SK-N-SH (cell line): ENCODE results near the gene OSBPL6.

ENCODE experiments used
- CHD2 ChIP-seq: fragments of 150-350 bp; IDR thresholded peaks from 2 replicates; pipeline ENCODE4 v1.6.1; 2018; ENCODE audit warnings: low read length; ENCODE audit not compliant: partially characterized antibody
- CTCF ChIP-seq: fragments of 200-600 bp; sonication (generic); IDR thresholded peaks from 2 replicates; pipeline ENCODE4 v1.6.1; 2017; ENCODE audit warnings: antibody characterized with exemption, mild to moderate bottlenecking, moderate library complexity
- FOXJ3 ChIP-seq: sonication (generic); formaldehyde crosslinking; IDR thresholded peaks from 2 replicates; pipeline ENCODE4 v1.5.1; 2020; ENCODE audit warnings: mild to moderate bottlenecking, missing genetic modification reagents
- GABPA ChIP-seq: IDR thresholded peaks from 2 replicates; pipeline ENCODE4 v1.4.0; 2012; ENCODE audit warnings: low read depth, mild to moderate bottlenecking
- GATA2 ChIP-seq: sonication (generic); formaldehyde crosslinking; IDR thresholded peaks from 2 replicates; pipeline ENCODE4 v1.5.0; 2020; ENCODE audit warnings: mild to moderate bottlenecking, missing genetic modification reagents
- JUND ChIP-seq: IDR thresholded peaks from 2 replicates; pipeline ENCODE4 v1.4.0; 2012
- NRF1 ChIP-seq: IDR thresholded peaks from 2 replicates; pipeline ENCODE4 v1.6.1; 2012; ENCODE audit warnings: low read depth, mild to moderate bottlenecking, low read length
- POLR2AphosphoS5 ChIP-seq: IDR thresholded peaks from 2 replicates; pipeline ENCODE4 v1.6.1; 2012; ENCODE audit warnings: low read depth, low read length
- RAD21 ChIP-seq: IDR thresholded peaks from 2 replicates; pipeline ENCODE4 v1.6.1; 2012; ENCODE audit warnings: mild to moderate bottlenecking, low read length
- REST ChIP-seq: IDR thresholded peaks from 2 replicates; pipeline ENCODE4 v1.6.1; 2012; ENCODE audit warnings: mild to moderate bottlenecking, low read depth, low read length, moderate library complexity
- RXRA ChIP-seq: IDR thresholded peaks from 2 replicates; pipeline ENCODE4 v1.4.0; 2012; ENCODE audit warnings: low read depth, mild to moderate bottlenecking, borderline replicate concordance
- TEAD4 ChIP-seq: IDR thresholded peaks from 2 replicates; pipeline ENCODE4 v1.4.0; 2012; ENCODE audit warnings: mild to moderate bottlenecking, borderline replicate concordance; ENCODE audit not compliant: insufficient read depth
- TF ChIP-seq, protein P1 (sequence below): IDR thresholded peaks from 2 replicates; pipeline ENCODE4 v1.4.0; 2012; ENCODE audit warnings: low read depth

- TF ChIP-seq NRF1 (no peak), RXRA (no peak), CTCF (no peak), GATA2 (CRISPR knock-in tag) (no peak), FOXJ3 (no peak), GABPA (no peak), CHD2 (no peak), RAD21 (no peak), JUND (no peak), TEAD4 (no peak), POLR2AphosphoS5 (no peak), REST (no peak)
- TF ChIP-seq, protein P1, sequence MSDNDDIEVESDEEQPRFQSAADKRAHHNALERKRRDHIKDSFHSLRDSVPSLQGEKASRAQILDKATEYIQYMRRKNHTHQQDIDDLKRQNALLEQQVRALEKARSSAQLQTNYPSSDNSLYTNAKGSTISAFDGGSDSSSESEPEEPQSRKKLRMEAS, result no peak
Measured at GRCh38 chr2:178322068-178322467, 127.8 kb downstream of the OSBPL6 start.
